Mesothelial cell of epicardium (in vitro differentiated cells): Measurements from ENCODE around the gene SLC9A4. TPM values are rescaled to one million over a fixed set of nuclear protein-coding genes. Genes with fewer than 3 reads are reported as not detected.
"Not testable (repeated sequence)": the region's sequence is repeated elsewhere in the genome, so short reads cannot be mapped to it uniquely, and the experiment has no call there.

Experiments
- DNase-seq, 2 experiments: peaks; one replicate each; pipeline ENCODE4 v3.0.0; 2021; ENCODE audit warnings: low spot score in 2 of 2; ENCODE audit not compliant: unreplicated experiment in 2 of 2
- H3K27ac Mint-ChIP-seq: 2 replicates; pipeline ENCODE4 v1.8.0; 2021; ENCODE audit warnings: mixed read lengths
- H3K27me3 Mint-ChIP-seq: 2 replicates; pipeline ENCODE4 v1.8.0; 2021; ENCODE audit warnings: low read depth, mixed read lengths
- H3K36me3 Mint-ChIP-seq: 2 replicates; pipeline ENCODE4 v1.8.0; 2021; ENCODE audit warnings: mixed read lengths
- H3K4me1 Mint-ChIP-seq: 2 replicates; pipeline ENCODE4 v1.8.0; 2021; ENCODE audit warnings: mixed read lengths
- H3K4me3 Mint-ChIP-seq: 2 replicates; pipeline ENCODE4 v1.8.0; 2021; ENCODE audit warnings: mild to moderate bottlenecking, moderate library complexity, mixed read lengths
- H3K9me3 Mint-ChIP-seq: 2 replicates; pipeline ENCODE4 v1.8.0; 2021; ENCODE audit warnings: mixed read lengths
- total RNA-seq: library from RNA; stranded (reverse); gene quantifications from 3 replicates; pipeline ENCODE4 v1.2.1, GENCODE V29; 2021
- TF ChIP-seq, protein P1 (sequence below): fragments of 200-600 bp; sonication (generic); IDR thresholded peaks from one replicate; pipeline ENCODE4 v1.5.0; 2021; ENCODE audit warnings: antibody characterized with exemption; ENCODE audit not compliant: unreplicated experiment

The SLC9A4 gene
- total RNA-seq, 1 donor from 2014 or later: 0.07 TPM

- Mint-ChIP-seq H3K9me3 (peaks cover 31% of the 10 kb centered on the region), H3K27ac (no peak overlapping the region), H3K4me1 (no peaks in the 10 kb centered on the region), H3K27me3 (no peaks in the 10 kb centered on the region), H3K4me3 (no peak overlapping the region), H3K36me3 (no peaks in the 10 kb centered on the region)
- no peak for DNase-seq
- TF ChIP-seq, protein P1, sequence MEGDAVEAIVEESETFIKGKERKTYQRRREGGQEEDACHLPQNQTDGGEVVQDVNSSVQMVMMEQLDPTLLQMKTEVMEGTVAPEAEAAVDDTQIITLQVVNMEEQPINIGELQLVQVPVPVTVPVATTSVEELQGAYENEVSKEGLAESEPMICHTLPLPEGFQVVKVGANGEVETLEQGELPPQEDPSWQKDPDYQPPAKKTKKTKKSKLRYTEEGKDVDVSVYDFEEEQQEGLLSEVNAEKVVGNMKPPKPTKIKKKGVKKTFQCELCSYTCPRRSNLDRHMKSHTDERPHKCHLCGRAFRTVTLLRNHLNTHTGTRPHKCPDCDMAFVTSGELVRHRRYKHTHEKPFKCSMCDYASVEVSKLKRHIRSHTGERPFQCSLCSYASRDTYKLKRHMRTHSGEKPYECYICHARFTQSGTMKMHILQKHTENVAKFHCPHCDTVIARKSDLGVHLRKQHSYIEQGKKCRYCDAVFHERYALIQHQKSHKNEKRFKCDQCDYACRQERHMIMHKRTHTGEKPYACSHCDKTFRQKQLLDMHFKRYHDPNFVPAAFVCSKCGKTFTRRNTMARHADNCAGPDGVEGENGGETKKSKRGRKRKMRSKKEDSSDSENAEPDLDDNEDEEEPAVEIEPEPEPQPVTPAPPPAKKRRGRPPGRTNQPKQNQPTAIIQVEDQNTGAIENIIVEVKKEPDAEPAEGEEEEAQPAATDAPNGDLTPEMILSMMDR: no peak
Observed at GRCh38 chr2:102549027-102549426, 76.0 kb downstream of the SLC9A4 start.

DNA sequence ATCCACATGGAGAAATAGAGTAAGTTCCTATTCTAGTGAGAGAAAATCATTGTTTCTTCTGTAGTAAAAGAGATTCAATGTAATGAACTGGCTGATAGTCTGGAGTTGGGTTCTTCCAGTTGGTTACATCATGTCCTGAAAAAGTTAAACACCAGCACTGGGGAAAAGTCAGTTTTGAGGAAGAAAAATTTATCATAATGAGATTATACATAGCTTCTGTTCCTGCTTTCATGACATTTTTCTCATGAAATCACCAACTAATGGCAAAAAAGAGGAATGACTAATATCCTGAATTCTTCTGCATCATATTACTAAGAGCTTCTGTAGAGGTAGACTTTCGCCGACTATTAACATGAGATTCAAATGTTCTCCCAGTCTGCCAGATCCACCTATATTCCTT, 77.1 kb downstream of the SLC9A4 start:
- Mint-ChIP-seq H3K4me1 (no peaks in the 10 kb centered on the region), H3K27ac (no peak overlapping the region), H3K4me3 (no peak overlapping the region), H3K9me3 (peaks cover 31% of the 10 kb centered on the region), H3K27me3 (no peaks in the 10 kb centered on the region), H3K36me3 (no peaks in the 10 kb centered on the region)
- DNase-seq: no peak
- TF ChIP-seq, protein P1: no peak

DNA sequence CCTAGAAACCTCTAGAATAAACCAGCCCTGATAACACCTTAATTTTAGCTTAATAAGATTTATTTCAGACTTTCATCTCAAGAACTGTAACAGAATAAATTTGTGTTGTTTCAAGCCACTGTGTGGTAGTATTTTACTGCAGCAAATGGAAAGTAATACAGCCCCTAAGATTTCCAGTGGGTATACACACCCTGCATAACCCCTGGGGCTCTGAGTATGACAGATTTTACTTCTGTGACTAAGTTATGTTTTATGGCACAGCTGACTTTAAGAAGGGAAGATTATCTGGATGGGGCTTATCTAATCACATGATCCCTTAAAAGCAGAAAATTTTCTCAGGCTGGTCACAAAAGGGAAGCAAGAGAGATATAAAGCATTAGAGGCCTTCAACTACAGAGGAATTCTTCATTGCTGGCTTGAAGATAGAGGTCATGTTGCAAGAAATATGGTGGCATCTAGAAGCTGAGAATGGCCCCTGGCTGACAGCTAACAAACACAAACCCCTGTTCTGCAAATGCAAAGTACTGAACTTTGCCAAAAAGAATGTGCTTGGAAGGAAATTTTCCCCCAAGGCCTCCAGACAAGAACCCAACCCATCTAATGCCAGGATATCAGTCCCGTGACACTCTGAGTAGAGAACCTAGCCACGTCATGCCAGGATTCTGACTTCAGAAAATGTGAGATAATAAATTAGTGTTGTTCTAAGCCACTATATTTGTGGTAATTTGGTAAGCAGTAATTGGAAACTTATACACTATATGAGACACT, 78.5 kb downstream of the SLC9A4 start:
- no peak for DNase-seq
- Mint-ChIP-seq H3K27me3 (no peaks in the 10 kb centered on the region), H3K4me1 (no peaks in the 10 kb centered on the region), H3K4me3 (no peak overlapping the region), H3K27ac (no peak overlapping the region), H3K36me3 (no peaks in the 10 kb centered on the region), H3K9me3 (peaks cover 31% of the 10 kb centered on the region)
- TF ChIP-seq, protein P1: no peak

DNA sequence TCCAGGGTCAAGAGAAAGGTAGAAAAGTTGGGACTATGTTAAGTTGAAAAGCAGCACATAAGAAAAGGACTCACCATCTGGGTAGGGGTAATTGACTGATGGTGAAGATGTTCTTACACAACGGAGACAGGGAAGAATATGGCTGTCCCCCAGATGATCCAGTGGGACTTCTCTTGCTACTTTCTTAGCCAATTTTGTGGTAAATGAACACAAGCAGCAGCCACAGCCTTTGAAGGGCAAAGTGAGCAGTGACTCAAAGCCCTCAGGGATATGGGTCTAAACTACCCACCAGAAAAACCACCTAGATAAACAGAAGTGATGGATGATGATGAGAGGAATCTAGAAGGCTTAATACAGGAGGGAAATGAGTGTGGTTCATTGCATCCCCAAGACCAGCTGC, 80.6 kb downstream of the SLC9A4 start:
- no peak for DNase-seq
- no peak overlapping the region for H3K4me3 Mint-ChIP-seq
- no peaks in the 10 kb centered on the region for H3K27me3 Mint-ChIP-seq
- TF ChIP-seq, protein P1: no peak
- H3K36me3 Mint-ChIP-seq: no peaks in the 10 kb centered on the region
- no peak overlapping the region for H3K27ac Mint-ChIP-seq
- H3K9me3 Mint-ChIP-seq: peaks cover 19% of the 10 kb centered on the region
- H3K4me1 Mint-ChIP-seq: no peaks in the 10 kb centered on the region

DNA sequence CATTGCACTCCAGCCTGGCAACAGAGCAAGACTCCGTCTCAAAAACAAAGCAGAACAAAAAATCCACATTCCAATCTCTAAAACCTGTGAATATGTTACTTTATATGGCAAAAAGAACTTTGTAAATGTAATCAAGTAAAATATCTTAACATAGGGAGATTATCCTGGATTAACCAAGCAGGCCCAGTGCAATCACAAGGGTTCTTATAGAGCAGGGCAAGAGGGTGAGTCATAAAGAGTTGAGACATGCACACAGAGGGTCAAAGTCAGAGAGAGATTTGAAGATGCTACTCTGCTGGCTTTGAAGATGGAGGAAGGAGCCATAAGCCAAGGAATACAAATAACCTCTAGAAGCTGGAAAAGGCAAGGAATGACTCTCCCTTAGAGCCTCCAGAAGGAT, 85.4 kb downstream of the SLC9A4 start:
- H3K36me3 Mint-ChIP-seq: no peaks in the 10 kb centered on the region
- H3K4me3 Mint-ChIP-seq: no peak overlapping the region
- H3K4me1 Mint-ChIP-seq: no peaks in the 10 kb centered on the region
- H3K27ac Mint-ChIP-seq: no peak overlapping the region
- no peak for DNase-seq
- no peaks in the 10 kb centered on the region for H3K27me3 Mint-ChIP-seq
- no peaks in the 10 kb centered on the region for H3K9me3 Mint-ChIP-seq
- TF ChIP-seq, protein P1: no peak

DNA sequence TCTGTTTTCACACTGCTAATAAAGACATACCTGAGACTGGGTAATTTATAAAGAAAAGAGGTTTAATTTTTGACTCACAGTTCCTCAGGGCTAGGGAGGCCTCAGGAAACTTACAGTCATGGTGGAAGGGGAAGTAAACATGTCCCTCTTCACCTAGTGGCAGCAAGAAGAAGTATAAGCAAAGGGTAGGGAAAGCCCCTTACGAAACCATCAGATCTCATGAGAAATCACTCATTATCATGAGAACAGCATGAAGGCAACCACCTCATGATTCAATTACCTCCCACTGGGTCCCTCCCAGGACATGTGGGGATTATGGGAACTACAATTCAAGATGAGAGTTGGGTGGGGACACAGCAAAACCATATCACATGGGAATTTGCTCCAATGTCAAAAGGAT, 89.5 kb downstream of the SLC9A4 start:
- H3K4me3 Mint-ChIP-seq, H3K4me1 Mint-ChIP-seq, H3K27ac Mint-ChIP-seq, H3K36me3 Mint-ChIP-seq, H3K27me3 Mint-ChIP-seq, DNase-seq: not testable (repeated sequence)
- peaks cover 14% of the 10 kb centered on the region for H3K9me3 Mint-ChIP-seq
